GM23248 (cell line): ENCODE data around the gene VRK2.

Source experiments
- EZH2 ChIP-seq: fragments of 200-600 bp; sonication (generic); IDR thresholded peaks from 2 replicates; pipeline ENCODE4 v1.6.1; 2018; ENCODE audit warnings: antibody characterized with exemption, mild to moderate bottlenecking; ENCODE audit not compliant: insufficient read depth, poor library complexity, severe bottlenecking
- EZH2phosphoT487 ChIP-seq: fragments of 200-600 bp; sonication (generic); IDR thresholded peaks from 2 replicates; pipeline ENCODE4 v1.6.1; 2018; ENCODE audit warnings: antibody characterized with exemption, moderate library complexity, mild to moderate bottlenecking, low read depth; ENCODE audit not compliant: insufficient read depth

DNA sequence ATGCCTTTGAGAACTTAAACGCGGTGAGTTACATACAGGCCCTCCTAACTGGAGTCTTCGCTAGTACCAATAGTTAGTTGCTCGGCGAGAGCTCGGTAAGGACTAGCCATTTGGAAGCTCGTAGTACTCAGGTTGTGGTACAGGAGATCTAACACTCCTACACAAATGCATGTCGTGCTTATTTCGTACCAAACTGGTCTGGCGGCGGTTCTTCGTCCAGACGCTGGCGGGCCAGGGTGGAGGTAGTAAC, 346 bp upstream of the VRK2 start:
- TF ChIP-seq EZH2: no peak
- no peak for TF ChIP-seq EZH2phosphoT487
